GM18505 (cell line): ENCODE results near the gene MEIKIN.
"Not testable (repeated sequence)": the region's sequence is repeated elsewhere in the genome, so short reads cannot be mapped to it uniquely, and the experiment has no call there.

Source experiments
- ATAC-seq: cut with Tn5 transposase; IDR thresholded peaks from one replicate; pipeline ENCODE4 v1.9.1; 2021; ENCODE audit not compliant: unreplicated experiment
- POLR2A ChIP-seq: IDR thresholded peaks from 4 replicates; pipeline ENCODE4 v1.6.1; 2011; ENCODE audit warnings: borderline replicate concordance; ENCODE audit not compliant: insufficient read depth, insufficient read length; ENCODE audit errors: extremely low read depth

MEIKIN gene

DNA sequence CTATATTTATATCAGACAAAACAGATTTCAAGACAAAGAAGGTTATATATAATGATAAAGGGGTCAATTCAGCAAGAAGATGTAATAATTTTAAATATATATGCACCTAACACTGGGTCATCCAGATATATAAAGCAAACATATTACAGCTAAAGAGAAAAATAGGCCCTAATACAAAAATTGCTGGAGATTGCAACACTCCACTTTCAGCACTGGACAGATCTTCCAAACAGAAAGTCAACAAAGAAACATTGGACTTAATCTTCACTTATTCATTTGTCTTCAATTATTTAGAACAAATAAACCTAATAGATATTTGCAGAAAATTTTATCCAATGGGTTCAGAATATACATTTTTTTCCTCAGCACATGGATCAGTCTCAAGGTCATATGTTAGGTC, 45.8 kb downstream of the MEIKIN start:
- no peak for ATAC-seq
- no peak for TF ChIP-seq POLR2A

GRCh38 chr5:131883984-131884383, 61.5 kb downstream of the MEIKIN start:
- no peak for TF ChIP-seq POLR2A
- ATAC-seq: no peak

DNA sequence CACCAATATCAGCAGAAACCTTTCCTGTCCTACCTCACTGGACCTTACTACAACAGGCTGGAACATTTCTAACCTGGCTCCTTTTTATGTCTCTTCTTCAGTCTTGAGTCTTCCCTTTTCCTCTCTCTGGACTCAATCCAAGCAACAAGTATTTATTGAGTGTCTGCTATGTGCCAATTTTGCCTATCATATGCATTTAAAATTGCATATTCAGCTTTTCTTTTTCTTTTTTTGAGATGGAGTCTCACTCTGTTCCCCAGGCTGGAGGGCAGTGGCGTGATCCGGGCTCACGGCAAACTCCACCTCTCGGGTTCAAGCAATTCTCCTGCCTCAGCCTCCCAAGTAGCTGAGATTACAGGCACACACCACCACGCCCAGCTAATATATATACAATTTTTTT, 65.8 kb downstream of the MEIKIN start:
- no peak for TF ChIP-seq POLR2A
- ATAC-seq: no peak

- no peak for ATAC-seq
- TF ChIP-seq POLR2A: no peak
These were observed 67.6 kb downstream of the MEIKIN start for GRCh38 chr5:131877873-131878272.

DNA sequence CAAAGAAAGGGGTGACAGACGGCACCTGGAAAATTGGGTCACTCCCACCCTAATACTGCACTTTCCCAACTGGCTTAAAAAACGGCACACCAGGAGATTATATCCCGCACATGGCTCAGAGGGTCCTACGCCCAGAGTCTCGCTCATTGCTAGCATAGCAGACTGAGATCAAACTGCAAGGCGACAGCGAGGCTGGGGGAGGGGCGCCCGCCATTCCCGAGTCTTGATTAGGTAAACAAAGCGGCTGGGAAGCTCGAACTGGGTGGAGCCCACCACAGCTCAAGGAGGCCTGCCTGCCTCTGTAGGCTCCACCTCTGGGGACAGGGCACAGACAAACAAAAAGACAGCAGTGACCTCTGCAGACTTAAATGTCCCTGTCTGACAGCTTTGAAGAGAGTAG, 74.2 kb downstream of the MEIKIN start:
- ATAC-seq: not testable (repeated sequence)

GRCh38 chr5:131867524-131867923, 77.9 kb downstream of the MEIKIN start:
- no peak for TF ChIP-seq POLR2A
- no peak for ATAC-seq

DNA sequence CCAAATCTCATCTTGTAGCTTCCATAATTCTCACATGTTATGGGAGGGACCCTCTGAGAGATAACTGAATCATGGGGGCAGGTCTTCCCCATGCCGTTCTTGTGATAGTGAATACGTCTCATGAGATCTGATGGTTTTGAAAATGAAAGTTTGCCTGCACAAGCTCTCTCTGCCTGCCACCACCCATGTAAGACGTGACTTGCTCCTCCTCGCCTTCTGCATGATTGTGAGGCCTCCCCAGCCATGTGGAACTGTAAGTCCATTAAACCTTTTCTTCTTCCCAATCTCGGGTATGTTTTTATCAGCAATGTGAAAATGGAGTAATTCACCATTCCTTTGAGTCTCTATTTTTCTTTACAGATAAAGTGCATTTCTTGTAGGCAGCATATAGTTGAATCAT, 81.8 kb downstream of the MEIKIN start:
- no peak for ATAC-seq
- no peak for TF ChIP-seq POLR2A

- TF ChIP-seq POLR2A: no peak
- no peak for ATAC-seq
These were observed 88.1 kb downstream of the MEIKIN start for GRCh38 chr5:131857388-131857787.

DNA sequence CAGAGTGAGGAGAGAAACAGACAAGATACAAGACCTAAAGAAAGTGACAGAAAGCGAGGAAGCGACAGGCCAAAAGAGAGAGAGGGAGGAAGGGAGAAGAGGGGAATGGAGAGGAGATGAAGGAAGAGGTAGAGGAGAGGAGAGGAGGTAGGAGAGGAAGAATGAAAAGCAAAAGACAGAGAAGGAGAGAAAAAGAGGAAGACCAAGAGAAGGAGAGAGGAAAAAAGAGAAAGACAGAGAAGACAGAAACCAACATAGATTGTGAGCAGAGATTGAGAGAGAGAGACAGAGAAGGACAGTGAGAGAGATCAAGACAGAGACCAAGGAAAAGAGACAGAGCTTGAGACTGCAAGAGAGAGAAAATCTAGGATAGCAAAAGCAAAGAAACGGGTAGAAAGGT, 90.0 kb downstream of the MEIKIN start:
- no peak for TF ChIP-seq POLR2A
- ATAC-seq: no peak

DNA sequence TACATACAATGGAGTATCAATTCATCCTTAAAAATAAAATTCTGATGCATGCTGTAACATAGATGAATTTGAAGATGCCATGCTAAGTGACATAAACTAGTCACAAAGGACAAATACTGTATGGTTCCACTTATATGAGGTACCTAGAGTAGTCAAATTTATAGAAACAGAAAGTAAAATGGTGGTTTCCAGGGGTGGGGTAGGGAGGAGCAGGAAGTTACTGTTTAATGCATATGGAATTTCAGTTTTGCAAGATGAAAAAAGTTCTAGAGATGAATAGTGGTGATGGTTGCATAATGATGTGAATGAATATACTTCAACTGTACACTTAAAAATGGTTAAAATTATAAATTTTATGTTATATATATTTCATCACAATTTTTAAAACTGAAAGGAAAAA, 91.3 kb downstream of the MEIKIN start:
- ATAC-seq: peak; percentile 84

DNA sequence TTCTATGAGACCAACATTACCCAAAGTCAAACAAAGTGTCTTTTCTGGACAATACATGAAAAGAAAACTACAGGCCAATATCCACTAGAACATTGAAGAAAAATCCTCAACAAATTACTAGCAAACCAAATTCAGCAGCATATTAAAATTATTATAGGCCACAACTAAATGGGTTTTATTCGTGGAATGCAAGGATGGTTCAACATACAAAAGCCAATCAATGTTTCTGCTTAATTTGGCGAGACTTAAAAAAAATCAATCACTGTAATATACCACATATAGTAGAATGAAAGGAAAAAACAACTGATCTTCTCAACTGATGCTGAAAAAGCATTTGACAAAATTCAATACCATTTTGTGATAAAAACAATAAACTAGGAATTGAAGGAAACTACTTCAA, 96.8 kb downstream of the MEIKIN start:
- ATAC-seq: no peak
- no peak for TF ChIP-seq POLR2A

More for the DNA sequence above, 91.3 kb downstream of the MEIKIN start:
- no peak for TF ChIP-seq POLR2A

DNA sequence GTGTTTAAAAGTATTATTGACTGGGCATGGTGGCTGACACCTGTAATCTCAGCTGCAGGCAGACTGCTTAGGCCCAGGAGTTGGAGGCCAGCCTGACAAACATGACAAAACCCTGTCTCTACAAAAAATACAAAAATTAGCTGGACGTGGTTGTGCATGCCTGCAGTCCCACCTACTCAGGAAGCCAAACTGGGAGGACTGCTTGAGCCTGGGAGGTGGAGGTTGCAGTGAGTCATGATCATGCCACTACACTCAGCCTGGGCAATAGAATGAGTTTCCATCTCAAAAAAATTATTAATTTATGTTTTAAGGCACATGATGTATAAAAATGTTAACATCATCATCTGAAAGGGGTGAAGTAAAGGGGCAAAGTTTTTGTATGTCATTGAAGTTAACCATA, 98.9 kb downstream of the MEIKIN start:
- no peak for ATAC-seq
- no peak for TF ChIP-seq POLR2A

DNA sequence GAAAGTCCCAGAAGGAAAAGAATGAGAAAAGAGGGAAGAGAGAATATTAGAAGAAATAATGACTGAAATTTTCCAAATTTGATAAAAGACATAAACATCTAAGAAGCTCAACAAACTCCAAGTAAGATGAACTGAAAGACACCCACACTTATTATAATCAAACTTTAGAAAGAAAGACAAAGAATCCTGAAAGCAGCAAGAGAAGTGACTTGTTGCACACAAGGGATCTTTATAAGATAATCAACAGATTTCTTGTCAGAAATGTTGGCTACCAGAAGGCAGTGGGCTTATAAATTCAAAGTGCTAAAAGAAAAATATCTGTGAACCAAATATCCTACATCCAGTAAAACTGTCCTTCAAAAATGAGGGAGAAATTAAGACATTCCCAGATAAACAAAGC, 99.6 kb downstream of the MEIKIN start:
- no peak for ATAC-seq
- TF ChIP-seq POLR2A: no peak

GRCh38 chr5:131842971-131843370, 102.5 kb downstream of the MEIKIN start:
- ATAC-seq: not testable (repeated sequence)

DNA sequence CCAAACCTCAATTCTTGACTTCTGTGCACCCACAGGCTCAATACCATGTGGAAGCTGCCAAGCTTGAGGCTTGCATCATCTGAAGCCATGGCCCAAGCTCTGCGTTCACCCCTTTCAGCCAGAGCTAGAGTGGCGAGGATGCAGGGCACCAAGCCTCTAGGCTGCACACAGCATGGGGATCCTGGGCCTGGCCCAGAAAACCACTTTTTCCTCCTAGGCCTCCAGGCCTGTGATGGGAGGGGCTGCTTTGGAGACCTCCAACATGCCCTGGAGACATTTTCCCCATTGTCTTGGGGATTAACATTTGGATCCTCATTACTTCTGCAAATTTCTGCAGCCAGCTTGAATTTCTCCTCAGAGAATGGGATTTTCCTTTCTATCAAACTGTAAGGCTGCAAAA, 112.8 kb downstream of the MEIKIN start:
- ATAC-seq: not testable (repeated sequence)

DNA sequence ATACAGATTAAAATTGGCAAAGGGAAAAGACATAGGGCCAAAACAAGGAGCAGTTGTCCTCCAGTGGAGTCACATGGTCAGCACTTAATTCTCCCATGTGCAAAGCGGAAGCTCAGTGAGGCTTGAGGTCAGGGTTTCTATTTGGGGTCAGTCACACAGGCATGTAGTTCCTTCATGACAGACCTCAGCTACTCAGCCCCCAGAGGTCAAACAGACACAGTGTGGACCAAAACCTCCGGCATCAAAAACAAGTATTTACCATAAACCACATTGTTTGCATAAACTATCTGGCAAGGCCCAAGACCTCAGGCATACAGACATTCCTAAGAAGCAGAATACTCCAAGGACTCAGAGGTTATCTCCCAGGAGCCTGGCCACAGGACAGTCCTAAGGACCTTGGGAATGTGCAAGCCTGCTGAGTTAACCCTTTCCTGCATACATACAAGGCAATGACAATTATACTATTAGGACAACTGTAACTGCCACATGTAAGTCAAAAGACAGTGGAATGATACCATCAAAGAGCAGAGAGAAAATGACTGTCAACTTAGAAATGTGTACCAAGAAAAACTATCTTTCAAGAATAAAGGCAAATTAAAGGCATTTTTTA, 120.0 kb downstream of the MEIKIN start:
- ATAC-seq: no peak
- TF ChIP-seq POLR2A: no peak

GRCh38 chr5:131824631-131825030, 120.8 kb downstream of the MEIKIN start:
- TF ChIP-seq POLR2A: no peak
- ATAC-seq: no peak
